AG04450 (cell line): Measurements from ENCODE around the gene CFAP99. TPM values are rescaled to one million over a fixed set of nuclear protein-coding genes. Genes with fewer than 3 reads are reported as not detected.
"Not testable (repeated sequence)": the region's sequence is repeated elsewhere in the genome, so short reads cannot be mapped to it uniquely, and the experiment has no call there.

Experiments used
- CTCF ChIA-PET: fragments of 300-600, 350-600 bp; formaldehyde crosslinking; extraction: SDS; loops from one replicate; lab custom pipeline; 2022; ENCODE audit warnings: antibody characterized with exemption, inconsistent platforms; lab: Charles Lee
- POLR2A ChIA-PET: fragments of 350-600 bp; formaldehyde crosslinking; extraction: SDS; loops from one replicate; lab custom pipeline; 2021; ENCODE audit warnings: antibody characterized with exemption, inconsistent platforms; lab: Yijun Ruan, JAX
- DNase-seq: peaks from one replicate; pipeline ENCODE4 v3.0.0-alpha.2; 2011; ENCODE audit warnings: low read depth, low spot score
- H3K27ac ChIP-seq: one replicate; pipeline ENCODE4 v1.5.1; 2012; ENCODE audit warnings: low read depth, low read length, control low read depth
- H3K27me3 ChIP-seq: one replicate; pipeline ENCODE4 v1.6.0; 2012; ENCODE audit warnings: low read length; ENCODE audit not compliant: control insufficient read depth, insufficient read depth
- H3K4me3 ChIP-seq: 2 replicates; pipeline ENCODE4 v1.5.1; 2011; ENCODE audit warnings: mild to moderate bottlenecking, low read depth, low read length, control low read depth
- H3K9me3 ChIP-seq: 2 replicates; pipeline ENCODE4 v1.5.1; 2012; ENCODE audit warnings: low read length; ENCODE audit not compliant: control insufficient read depth, insufficient read depth
- polyA plus RNA-seq: library from polyadenylated mRNA; depleted of rRNA; stranded (reverse); fragments of >200 nt; gene quantifications from 2 replicates; pipeline ENCODE4 v1.2.3, GENCODE V29; 2011
- TF ChIP-seq, protein P1 (sequence below): IDR thresholded peaks from 2 replicates; pipeline ENCODE4 v1.5.1; 2011; ENCODE audit warnings: low read depth, low read length, control low read depth, inconsistent platforms

Gene CFAP99
- polyA plus RNA-seq, 1 experiment = not detected

- CTCF ChIA-PET = interaction anchor here (0.6 to 1.8 kb wide), 4 partner anchors 47 to 242 kb away, joined by 3 to 11 read pairs (median 4); no protein-coding TSS in a partner anchor
- DNase-seq = peak; percentile 27
- TF ChIP-seq, protein P1, sequence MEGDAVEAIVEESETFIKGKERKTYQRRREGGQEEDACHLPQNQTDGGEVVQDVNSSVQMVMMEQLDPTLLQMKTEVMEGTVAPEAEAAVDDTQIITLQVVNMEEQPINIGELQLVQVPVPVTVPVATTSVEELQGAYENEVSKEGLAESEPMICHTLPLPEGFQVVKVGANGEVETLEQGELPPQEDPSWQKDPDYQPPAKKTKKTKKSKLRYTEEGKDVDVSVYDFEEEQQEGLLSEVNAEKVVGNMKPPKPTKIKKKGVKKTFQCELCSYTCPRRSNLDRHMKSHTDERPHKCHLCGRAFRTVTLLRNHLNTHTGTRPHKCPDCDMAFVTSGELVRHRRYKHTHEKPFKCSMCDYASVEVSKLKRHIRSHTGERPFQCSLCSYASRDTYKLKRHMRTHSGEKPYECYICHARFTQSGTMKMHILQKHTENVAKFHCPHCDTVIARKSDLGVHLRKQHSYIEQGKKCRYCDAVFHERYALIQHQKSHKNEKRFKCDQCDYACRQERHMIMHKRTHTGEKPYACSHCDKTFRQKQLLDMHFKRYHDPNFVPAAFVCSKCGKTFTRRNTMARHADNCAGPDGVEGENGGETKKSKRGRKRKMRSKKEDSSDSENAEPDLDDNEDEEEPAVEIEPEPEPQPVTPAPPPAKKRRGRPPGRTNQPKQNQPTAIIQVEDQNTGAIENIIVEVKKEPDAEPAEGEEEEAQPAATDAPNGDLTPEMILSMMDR = peak; percentile 42
- no peaks in the 10 kb centered on the region for H3K9me3 ChIP-seq
- POLR2A ChIA-PET = interaction anchor here (1.0 kb wide), 1 partner anchor 200 kb away, joined by 4 read pairs; the partner anchor contains the start of gene MXD4
- H3K27ac ChIP-seq = peak overlapping the region; percentile 11
- peak overlapping the region; percentile 43 for H3K4me3 ChIP-seq
- H3K27me3 ChIP-seq = peaks cover 7% of the 10 kb centered on the region
Observed at GRCh38 chr4:2462218-2462991, 43.6 kb downstream of the CFAP99 start.

GRCh38 chr4:2462992-2463762 is 44.4 kb downstream of the CFAP99 start:
- Histone ChIP-seq H3K9me3 (no peaks in the 10 kb centered on the region), H3K27me3 (peaks cover 7% of the 10 kb centered on the region), H3K4me3 (peak overlapping the region; percentile 43), H3K27ac (no peak overlapping the region)
- no peak for DNase-seq
- ChIA-PET CTCF (interaction anchor here (1.8 kb wide), 1 partner anchor 243 kb away, joined by 11 read pairs; no protein-coding TSS in a partner anchor), POLR2A (interaction anchor here (1.0 kb wide), 1 partner anchor 201 kb away, joined by 4 read pairs; the partner anchor contains the start of gene MXD4)
- TF ChIP-seq, protein P1 = no peak

- CTCF ChIA-PET = interaction anchor here (1.1 kb wide), 1 partner anchor 245 kb away, joined by 8 read pairs; no protein-coding TSS in a partner anchor
- TF ChIP-seq, protein P1 = no peak
- no peak overlapping the region for H3K27ac ChIP-seq
- no peaks in the 10 kb centered on the region for H3K27me3 ChIP-seq
- no peaks in the 10 kb centered on the region; the same call in 1 of the 2 replicates for H3K9me3 ChIP-seq
- DNase-seq = no peak
- H3K4me3 ChIP-seq = no peak overlapping the region
- POLR2A ChIA-PET = interaction anchor here (1.3 kb wide), 1 partner anchor 203 kb away, joined by 3 read pairs; no protein-coding TSS in a partner anchor
Observed at GRCh38 chr4:2465032-2465431, 46.3 kb downstream of the CFAP99 start.

DNA sequence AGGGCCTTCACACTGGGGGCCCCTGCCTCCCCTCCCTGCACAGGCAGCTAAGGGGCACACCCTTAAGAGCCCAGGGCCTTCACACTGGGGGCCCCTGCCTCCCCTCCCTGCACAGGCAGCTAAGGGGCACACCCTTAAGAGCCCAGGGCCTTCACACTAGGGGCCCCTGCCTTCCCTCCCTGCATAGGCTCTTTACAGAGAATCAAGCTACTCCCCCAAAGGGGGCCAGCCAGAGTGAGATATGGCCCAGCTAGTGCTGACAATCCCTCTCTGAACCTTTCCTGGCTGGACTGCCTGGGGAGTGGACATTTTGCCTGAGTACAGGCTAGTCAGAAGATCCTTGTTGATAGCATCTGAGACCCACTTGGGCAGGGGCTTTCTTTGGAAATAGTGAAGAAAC is 46.8 kb downstream of the CFAP99 start:
- H3K27ac ChIP-seq, H3K4me3 ChIP-seq, H3K27me3 ChIP-seq, DNase-seq, H3K9me3 ChIP-seq, CTCF ChIA-PET: not testable (repeated sequence)
- POLR2A ChIA-PET = interaction anchor here (1.2 to 1.3 kb wide), 2 partner anchors 203 to 265 kb away, joined by 3 read pairs; no protein-coding TSS in a partner anchor
